ENCODE data around the gene AMER1. TPM values are rescaled to one million over a fixed set of nuclear protein-coding genes. Genes with fewer than 3 reads are reported as not detected.

Gene AMER1
- total and polyA plus RNA-seq, 7 donors, result 1.2 to 7.5 (median 4.3) TPM

DNA sequence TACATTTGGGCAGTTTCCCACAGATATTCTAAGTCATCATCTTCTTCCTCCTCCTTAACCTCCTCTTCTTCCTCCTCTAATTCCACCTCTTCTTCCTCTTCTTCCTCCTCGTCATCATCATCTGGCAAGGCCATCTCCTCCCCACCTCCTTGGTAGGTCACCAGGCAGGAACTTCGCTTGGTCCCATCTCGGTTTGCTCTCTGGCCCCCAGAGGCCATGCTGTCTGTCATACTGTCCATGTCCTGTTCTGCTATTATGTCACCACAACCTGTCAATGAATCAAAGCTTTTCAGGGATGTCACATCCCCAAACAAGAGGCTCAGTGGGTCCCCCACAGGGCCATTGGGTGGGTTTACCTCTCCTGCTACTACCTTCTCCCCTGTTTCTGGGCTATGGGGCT, 13.5 kb downstream of the AMER1 start:
- Histone ChIP-seq H3K9me3 (no peaks in the 10 kb centered on the region), H3K27me3 (no peaks in the 10 kb centered on the region), H3K4me3 (no peak overlapping the region), H3K36me3 (peaks cover 0 to 23% (median 4%) of the 10 kb centered on the region in 4 donors), H3K27ac (no peak overlapping the region), H3K4me1 (no peaks in the 10 kb centered on the region)
- intact Hi-C loops (cut with DNase I), result no loop called here
- TF ChIP-seq EP300 (IDR thresholded peaks at IDR 0.05), result no peak
- TF ChIP-seq POLR2A (IDR thresholded peaks at IDR 0.05), result no peak
- TF ChIP-seq, protein P1, sequence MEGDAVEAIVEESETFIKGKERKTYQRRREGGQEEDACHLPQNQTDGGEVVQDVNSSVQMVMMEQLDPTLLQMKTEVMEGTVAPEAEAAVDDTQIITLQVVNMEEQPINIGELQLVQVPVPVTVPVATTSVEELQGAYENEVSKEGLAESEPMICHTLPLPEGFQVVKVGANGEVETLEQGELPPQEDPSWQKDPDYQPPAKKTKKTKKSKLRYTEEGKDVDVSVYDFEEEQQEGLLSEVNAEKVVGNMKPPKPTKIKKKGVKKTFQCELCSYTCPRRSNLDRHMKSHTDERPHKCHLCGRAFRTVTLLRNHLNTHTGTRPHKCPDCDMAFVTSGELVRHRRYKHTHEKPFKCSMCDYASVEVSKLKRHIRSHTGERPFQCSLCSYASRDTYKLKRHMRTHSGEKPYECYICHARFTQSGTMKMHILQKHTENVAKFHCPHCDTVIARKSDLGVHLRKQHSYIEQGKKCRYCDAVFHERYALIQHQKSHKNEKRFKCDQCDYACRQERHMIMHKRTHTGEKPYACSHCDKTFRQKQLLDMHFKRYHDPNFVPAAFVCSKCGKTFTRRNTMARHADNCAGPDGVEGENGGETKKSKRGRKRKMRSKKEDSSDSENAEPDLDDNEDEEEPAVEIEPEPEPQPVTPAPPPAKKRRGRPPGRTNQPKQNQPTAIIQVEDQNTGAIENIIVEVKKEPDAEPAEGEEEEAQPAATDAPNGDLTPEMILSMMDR (IDR thresholded peaks at IDR 0.05), result no peak
- 92 to 94% methylated on average over 3 of the region's 3 CpGs for WGBS, 2 donors
- no peak for DNase-seq

DNA sequence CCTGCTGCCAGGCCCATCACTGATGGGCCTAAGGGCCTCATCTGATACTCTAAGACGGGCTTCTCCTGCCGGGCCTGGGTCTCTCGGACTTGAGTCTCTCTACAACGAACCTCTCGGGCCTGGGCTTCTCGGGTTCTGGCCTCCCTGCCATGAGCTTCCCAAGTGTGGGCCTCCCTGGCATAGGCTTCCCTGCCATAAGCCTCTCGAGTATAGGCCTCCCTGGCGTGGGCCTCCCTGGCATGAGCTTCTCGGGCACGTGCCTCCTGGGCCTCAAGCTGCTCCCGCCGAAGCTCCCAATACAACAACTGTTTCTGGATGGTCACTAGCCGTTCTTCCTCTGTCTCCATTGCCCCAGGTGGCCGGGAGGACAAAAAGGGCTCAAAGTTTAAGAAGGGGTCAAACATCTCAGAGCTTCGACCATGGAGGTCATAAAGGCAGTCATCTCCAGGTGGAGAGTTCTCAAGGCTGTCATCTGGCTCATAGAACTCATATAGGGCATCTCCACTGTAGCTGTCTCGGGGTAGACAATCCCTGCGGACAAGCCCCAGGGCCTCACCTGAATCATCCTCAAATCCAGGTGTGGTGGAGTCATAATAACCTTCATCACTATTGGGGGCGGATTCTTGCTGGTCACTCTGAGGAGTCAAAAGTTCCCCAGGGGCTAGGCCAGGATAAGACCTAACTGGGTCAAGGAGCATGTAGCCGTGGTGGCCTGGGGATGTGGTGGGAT, 14.1 kb downstream of the AMER1 start:
- Histone ChIP-seq H3K27ac (no peak overlapping the region), H3K9me3 (no peaks in the 10 kb centered on the region), H3K36me3 (peaks cover 0 to 23% (median 4%) of the 10 kb centered on the region in 4 donors), H3K27me3 (no peaks in the 10 kb centered on the region), H3K4me3 (no peak overlapping the region), H3K4me1 (no peaks in the 10 kb centered on the region)
- TF ChIP-seq, protein P1 (IDR thresholded peaks at IDR 0.05), result no peak
- TF ChIP-seq EP300 (IDR thresholded peaks at IDR 0.05) (no peak), POLR2A (IDR thresholded peaks at IDR 0.05) (no peak), POLR2AphosphoS5 (IDR thresholded peaks at IDR 0.05) (no peak)
- 97% methylated on average over 19 of the region's 19 CpGs for WGBS, 2 donors
- intact Hi-C loops (cut with DNase I), result no loop called here
- no peak for DNase-seq

DNA sequence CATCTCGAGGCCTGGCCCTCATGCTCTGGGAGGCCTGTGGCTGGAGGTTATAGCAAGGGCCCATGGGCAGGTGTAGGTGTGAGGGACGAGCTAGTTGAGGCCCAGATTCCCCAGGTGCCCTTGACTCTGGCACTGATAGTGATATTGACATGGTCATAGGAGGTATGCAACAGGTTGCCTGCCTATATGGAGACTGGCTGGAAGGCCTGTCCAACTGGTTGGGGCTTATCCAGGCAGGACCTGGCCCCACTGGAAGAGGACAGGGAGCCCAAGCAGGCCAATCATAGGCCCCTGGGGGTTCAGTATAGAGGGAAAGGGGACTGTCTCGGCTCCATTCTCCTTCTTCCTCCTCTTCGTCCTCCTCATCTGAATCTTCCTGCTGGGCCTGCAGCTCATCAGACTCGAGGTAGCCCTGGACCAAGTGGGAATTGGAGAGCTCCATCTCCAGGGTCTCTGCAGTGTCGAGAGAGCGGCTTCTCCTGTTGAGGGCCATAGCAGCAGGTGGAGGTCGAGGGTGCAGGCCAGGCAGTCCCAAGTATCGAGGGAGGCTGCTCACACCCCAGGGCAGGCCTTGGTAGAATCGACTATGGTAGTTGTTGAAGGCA, 15.3 kb downstream of the AMER1 start:
- intact Hi-C loops (cut with DNase I), result no loop called here
- H3K4me1 ChIP-seq, result no peaks in the 10 kb centered on the region
- WGBS, 2 donors, result 96% methylated on average over 10 of the region's 10 CpGs
- H3K27me3 ChIP-seq, result no peaks in the 10 kb centered on the region
- TF ChIP-seq, protein P1 (IDR thresholded peaks at IDR 0.05), result no peak
- TF ChIP-seq EP300 (IDR thresholded peaks at IDR 0.05) (no peak), POLR2AphosphoS5 (IDR thresholded peaks at IDR 0.05) (no peak), POLR2A (IDR thresholded peaks at IDR 0.05) (no peak)
- H3K27ac ChIP-seq, result no peak overlapping the region
- DNase-seq, result no peak
- no peaks in the 10 kb centered on the region for H3K9me3 ChIP-seq
- H3K36me3 ChIP-seq, result peaks cover 0 to 23% (median 4%) of the 10 kb centered on the region in 4 donors
- H3K4me3 ChIP-seq, result no peak overlapping the region

DNA sequence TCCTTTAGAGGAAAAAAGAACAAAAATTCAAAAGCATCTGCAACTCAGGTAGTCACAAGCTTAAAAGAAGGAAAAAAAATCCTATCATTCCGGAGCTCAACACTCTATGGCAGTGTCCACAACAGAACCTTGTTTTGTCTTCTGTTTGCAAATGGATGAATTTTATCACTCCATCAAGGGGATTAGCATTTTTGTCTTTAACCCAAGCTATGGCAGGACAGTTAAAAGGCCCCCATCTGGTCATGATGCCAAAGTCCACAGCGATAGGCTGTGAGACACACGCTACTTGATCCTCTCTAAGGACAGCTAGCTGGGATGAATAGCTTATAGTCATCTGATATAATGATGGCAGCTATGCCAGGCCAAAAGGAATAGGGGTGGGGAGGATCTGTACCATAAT, 16.6 kb downstream of the AMER1 start:
- H3K27ac ChIP-seq, result no peak overlapping the region
- 97 to 100% methylated on average over 3 of the region's 3 CpGs for WGBS, 2 donors
- no peaks in the 10 kb centered on the region for H3K4me1 ChIP-seq
- intact Hi-C loops (cut with DNase I), result no loop called here
- DNase-seq, result no peak
- no peaks in the 10 kb centered on the region for H3K27me3 ChIP-seq
- no peak for TF ChIP-seq POLR2AphosphoS5 (IDR thresholded peaks at IDR 0.05)
- TF ChIP-seq, protein P1 (IDR thresholded peaks at IDR 0.05), result no peak
- no peak for TF ChIP-seq EP300 (IDR thresholded peaks at IDR 0.05)
- TF ChIP-seq POLR2A (IDR thresholded peaks at IDR 0.05), result no peak
- no peak overlapping the region for H3K4me3 ChIP-seq
- H3K9me3 ChIP-seq, result no peaks in the 10 kb centered on the region
- H3K36me3 ChIP-seq, result peaks cover 0 to 23% (median 4%) of the 10 kb centered on the region in 4 donors
